Skeletal muscle cell (primary cell): ENCODE data around the gene CCKAR.

Experiments used
- DNase-seq: peaks from one replicate; pipeline ENCODE4 v3.0.0-alpha.2; 2010; ENCODE audit warnings: low read depth
- H3K4me3 ChIP-seq: 2 replicates; pipeline ENCODE4 v1.5.1; 2011; ENCODE audit warnings: low read depth, mild to moderate bottlenecking, control low read depth, low read length, moderate library complexity

CCKAR gene

DNA sequence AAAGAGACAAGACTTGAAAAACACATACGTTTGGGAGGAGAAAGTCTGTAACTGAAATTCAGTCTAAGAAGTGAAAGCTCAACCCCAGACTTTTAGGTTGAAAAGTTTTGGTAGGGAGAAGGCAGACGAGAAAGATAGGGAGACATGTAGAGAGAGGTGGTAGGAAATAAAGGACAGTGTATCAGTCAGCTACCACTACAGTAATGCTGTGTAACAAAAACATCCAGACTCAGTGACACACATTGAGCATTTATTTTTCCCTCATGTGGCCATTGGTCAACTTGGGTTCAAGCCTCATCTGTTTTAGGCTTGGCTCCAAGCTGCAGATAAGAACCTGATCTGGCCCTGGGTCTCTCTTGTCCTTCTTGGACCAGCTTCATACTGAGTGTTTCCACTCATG is 26.9 kb downstream of the CCKAR start:
- DNase-seq = no peak
- no peak overlapping the region for H3K4me3 ChIP-seq

DNA sequence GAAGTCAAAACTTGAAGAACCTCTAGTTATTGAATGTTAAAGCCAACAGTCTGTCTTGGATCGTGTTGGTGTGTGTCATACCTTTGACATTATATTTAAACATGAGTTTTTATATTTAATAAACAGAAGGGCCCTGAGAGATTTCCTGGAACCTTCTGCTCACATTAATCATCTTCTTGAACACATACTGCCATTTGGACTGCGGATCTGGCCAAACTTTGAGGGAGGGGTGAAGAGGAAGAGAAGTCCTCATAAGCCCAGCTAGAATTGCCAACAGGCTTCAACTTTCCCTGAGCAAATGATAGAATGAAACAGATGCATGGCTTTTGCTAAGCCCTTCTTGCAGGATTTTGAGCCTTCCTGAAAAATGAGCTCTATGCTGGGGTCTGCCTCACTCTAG is 27.4 kb downstream of the CCKAR start:
- no peak overlapping the region for H3K4me3 ChIP-seq
- DNase-seq = no peak

DNA sequence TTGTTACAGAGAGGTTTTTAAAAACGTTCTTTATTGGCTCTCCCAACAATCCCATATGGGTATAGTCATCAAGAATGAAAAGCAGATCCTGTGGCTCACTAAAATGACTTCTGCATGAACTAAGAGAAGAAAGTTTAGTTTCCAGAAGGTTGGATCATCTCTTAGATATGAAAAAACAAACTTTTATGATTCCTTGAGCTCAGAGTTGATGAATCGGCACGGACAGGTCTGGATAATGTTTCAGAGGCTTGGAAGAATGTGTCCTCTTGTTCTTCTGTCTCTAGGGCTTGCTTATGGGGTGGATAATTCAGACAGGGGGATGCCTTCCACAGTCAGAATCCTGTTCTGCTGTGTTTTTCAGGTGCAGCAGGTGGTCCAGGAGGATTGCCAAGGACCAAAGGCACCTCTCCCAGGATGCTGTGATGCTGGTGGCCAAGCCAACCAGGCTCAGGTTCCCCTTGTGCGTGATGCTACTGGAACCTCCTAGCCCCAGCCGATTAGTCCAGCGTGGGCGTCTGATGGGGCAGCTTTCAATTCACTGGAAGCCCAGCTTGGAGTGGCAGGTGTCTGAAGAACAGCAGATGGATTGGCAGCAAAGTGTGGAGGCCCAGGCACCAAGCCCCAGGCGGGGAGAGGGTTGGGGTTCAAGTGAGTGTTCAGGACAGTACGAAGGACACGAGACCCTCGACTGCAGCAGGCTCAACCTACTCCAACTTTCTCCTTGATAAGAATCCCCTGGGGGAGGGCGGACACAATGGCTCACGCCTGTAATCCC is 30.3 kb downstream of the CCKAR start:
- H3K4me3 ChIP-seq = no peak overlapping the region
- DNase-seq = no peak

DNA sequence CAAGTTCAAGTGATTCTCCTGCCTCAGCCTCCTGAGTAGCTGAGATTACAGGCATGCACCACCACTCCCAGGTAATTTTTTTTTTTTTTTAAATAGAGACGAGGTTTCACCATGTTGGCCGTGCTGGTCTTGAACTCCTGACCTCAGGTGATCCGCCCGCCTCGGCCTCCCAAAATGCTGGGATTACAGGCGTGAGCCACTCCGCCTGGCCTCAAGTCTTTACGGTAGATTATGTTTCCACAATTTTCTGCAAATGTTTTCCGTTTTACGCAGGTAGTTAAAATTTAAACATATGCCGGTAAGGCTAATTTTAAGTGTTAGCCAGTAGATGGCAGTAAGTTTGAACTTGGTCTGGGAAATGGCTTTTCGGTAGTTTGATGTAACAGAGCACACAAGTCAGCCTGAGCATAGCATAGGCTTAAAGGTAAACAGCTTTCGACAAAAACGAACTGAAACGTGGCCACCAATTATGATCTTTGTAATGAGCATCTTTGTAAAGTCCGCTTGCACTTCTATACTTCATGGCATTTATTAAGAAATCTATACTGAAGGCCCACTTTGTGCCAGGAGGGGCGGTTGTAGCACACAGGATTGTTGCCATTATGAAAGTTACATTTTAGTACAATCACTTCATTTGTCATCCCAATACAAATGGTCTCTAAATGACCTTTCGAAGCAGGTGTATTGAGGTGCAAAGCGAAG is 31.1 kb downstream of the CCKAR start:
- DNase-seq = peak; percentile 46
- no peak overlapping the region for H3K4me3 ChIP-seq

DNA sequence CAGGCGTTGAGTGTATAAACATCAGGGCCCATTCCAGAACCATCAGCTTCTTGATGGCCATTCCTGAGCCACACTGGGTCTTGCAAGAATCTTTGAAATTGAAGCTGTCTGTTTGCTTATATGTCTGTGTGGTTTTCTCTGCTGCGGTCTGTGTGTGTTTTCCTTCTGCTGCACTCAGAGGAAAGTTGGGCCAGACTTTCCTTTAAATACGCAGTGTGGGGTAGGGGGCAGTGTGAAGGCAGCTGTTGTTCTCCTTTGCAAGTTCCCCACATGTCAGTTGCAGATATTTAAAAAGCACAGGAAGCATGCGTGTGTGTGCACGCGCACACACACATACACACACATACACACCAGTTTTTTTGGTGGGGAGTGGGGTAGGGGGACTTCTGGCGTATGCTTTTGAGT is 32.1 kb downstream of the CCKAR start:
- peak; percentile 36 for DNase-seq

DNA sequence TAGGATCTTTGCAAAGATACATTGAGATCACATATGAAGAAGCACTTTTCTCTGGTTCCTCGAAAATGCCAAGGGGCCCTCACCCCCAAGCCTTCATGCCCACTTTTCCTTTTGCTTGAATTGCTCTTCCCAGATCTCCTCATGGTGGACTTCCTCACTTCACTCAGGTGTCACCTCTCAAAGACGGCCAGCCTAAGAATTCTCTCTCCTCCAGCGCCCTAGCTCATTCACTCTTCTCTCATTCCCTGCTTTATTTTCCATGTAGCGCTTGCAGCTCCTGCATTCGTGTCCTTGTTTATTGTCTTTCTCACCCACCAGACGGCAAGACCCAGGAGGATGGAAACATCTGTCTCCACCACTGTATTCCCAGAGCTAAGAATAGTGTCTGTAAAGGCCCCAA is 32.9 kb downstream of the CCKAR start:
- H3K4me3 ChIP-seq = no peak overlapping the region
- DNase-seq = no peak

More for the DNA sequence above, 32.1 kb downstream of the CCKAR start:
- H3K4me3 ChIP-seq = no peak overlapping the region

DNA sequence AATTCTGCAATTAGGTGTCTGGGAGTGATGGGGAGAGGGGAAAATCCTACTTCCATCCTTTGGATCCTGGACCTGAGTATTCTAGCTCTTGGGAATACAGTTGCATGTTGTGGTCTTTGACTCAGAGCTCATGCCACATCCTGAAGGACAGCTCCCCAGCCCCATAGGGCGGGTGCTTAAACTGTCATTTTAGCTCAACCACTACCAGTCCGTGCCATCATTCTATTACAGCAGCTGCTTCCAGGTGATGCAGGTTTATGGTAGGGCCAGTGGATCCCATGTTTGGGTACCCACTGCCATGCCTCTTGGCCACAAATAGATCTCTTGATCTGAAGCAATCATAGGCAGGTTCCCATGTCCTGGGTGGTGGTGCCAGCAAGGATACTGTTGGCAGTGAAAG is 34.7 kb downstream of the CCKAR start:
- no peak overlapping the region for H3K4me3 ChIP-seq
- DNase-seq = no peak

DNA sequence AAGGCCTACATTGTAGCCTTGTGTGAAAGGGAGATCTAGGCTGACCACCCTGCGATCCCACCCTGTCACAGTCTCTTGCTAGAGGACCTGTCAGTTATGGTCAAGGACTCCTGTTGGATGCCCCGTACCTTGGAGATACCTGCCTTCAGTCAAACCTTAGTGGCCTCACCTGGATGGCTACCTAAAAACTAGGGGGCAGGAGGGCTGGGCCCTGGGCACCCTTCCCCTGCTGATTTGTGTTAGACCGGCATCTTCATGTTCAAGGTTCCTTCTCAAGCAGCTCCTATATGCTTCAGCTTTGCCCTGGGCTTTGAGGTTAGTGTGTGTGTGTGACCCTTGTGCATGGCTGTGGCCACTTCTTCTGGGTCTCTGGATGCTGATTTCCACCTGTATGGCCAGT is 35.3 kb downstream of the CCKAR start:
- no peak overlapping the region for H3K4me3 ChIP-seq
- DNase-seq = no peak

DNA sequence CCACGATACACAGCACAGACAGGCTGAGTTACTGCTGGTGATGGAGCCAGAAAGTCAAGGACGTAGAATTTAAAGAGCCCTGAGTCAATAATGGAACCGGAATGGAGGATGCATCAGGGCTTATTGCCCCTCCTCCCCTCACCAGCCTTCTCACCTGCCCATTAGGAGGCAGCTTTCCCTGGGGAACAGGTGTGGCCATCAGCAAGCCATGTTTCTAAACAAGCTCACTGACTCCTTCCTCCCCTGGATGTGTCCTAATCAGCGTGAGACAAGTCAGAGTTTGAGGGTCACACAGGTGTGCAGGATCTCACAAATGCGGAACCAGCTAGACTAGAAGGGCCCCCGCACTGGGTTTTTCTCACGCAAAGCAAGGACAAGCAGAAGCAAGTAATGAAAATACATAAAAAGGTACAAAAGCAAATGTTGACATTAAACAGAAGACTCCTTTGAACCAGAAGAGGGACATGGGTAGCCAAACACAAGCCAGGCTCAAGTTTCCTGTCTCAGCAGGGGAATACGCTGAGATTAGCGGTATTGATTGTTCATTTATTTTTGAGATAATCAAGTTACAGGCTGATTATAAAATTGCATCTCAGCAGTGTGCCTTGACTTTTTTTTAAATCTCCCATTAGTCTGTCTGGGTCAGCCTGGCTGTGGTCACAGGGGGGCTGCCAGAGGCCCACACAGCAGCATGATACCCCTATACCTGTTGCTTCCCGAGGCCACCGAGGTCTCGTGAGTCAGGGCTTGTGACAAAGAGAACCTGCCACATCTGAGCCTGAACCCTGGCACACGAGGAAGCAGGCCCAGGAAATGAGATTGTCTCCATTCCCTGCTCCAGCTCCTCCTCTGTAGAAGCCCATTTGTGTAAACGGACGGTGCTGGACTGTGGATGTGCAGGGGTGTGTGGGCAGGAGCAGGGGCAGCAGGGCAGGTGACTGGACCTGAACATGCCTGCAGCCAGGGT is 37.4 kb downstream of the CCKAR start:
- DNase-seq = no peak
- no peak overlapping the region for H3K4me3 ChIP-seq

DNA sequence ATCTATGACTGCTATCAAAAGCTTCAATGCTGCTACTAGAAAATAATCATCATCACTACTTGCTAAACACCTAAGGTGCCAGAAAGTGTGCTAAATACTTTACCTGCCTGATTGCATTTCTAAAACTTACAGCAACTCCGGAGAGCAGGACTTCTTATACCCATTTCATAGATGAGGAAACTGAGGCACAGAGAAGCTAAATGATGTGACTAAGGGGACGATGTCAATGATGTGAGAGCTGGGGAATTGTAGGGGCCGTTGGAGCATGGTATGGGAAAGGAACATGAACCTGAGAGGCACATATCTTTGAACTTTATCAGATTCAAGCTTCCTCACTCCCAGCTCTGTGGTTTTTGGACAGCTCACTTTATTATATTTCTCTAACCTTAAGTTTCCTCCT is 38.7 kb downstream of the CCKAR start:
- DNase-seq = no peak
- H3K4me3 ChIP-seq = no peak overlapping the region

DNA sequence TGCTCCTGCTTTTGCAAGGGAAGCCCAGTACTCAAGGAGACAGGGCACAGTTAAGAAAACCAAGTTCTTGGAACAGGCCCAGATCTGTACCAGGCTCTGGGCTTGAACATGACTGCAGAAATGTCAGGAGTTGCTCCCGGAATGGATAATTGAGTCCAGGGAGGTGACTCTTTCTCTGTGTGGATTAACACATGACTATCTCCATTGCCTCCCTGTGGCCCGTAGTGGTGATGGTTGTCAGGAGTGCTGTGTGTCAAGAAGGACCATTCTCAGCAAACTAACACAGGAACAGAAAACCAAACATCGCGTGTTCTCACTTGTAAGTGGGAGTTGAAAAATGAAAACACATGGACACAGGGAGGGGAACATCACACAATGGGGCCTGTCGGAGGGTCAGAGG is 39.9 kb downstream of the CCKAR start:
- H3K4me3 ChIP-seq = no peak overlapping the region
- no peak for DNase-seq

DNA sequence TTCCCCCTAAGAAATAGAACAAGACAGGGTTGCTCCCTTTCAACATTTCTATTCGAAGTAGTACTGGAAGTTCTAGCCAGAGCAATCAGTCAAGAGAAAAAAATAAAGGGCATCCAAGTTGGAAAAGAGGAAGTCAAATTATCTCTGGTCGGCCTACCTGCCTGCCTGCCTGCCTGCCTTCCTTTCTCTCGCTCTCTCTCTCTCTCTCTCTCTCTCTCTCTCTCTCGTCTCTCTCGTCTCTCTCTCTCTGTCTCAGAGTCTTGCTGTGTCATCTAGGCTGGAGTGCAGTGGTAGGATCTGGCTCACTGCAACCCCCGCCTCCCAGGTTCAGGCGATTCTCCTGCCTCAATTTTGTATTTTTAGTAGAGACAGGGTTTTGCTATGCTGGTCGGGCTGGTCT is 42.9 kb downstream of the CCKAR start:
- no peak overlapping the region for H3K4me3 ChIP-seq
- no peak for DNase-seq

DNA sequence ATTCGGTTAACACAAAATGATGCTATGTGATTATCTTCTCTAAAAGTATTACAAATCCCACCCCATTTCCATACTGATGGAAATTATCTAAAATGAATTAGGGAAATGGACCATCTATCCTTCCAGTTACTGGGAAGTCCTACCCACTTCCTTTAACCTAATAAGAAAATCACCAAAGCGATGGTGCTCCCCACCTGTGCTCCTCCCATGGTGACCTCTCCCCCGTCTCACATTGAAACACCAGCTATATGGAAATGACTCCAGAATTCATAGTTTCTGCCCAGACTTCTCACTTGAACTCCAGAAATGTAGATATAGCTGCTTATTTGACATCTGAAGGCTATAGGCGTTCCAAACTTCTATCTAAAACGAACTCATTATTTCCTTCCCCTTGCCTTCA is 48.5 kb downstream of the CCKAR start:
- H3K4me3 ChIP-seq = no peak overlapping the region
- no peak for DNase-seq

DNA sequence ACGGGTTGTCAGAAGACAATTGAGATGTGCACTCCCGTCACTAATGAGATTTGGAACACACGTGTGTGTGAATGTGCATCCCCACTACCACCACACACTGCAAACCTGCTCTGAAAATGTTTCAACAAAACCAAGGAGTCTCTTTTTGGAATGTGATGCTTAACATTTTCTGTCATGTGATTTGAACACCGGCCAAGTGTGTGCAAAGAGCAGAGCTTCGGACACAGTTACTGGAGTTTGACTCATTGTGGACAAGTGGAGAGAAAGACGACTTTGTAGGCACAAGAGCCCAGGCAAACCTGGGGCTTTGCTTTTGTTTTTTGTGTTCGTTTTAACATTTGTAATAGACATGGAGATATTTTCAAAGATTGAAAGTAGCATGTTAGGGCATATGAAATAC is 49.2 kb downstream of the CCKAR start:
- DNase-seq = peak; percentile 19
- no peak overlapping the region for H3K4me3 ChIP-seq

DNA sequence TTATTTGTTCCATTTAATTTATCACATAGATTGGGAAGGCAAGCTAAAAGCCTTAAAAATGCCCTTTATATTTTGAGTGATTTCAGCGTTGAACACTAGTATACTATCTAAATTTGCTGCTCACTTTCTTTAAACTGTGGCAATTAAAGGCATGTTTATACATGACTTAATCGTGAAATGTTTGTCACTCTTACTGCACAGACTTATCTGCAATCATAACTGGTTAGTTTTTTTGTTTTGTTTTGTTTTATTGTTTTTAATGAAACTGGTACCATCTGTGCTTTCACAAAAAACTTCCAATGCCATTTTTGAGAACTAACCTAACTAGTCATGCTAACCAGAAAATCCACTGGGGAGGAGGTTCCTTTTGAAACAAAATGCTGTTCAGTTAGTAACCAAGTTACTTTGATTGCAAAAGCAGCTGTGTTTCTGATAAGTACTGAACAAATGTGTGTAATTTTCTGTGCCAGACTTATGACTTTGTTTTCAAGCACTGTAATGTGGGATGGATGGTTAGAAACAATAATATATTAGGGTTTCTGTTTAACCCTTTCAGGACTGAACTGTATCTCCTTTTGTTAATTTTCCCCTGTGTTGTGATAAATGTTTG is 56.1 kb downstream of the CCKAR start:
- H3K4me3 ChIP-seq = no peak overlapping the region
- no peak for DNase-seq

DNA sequence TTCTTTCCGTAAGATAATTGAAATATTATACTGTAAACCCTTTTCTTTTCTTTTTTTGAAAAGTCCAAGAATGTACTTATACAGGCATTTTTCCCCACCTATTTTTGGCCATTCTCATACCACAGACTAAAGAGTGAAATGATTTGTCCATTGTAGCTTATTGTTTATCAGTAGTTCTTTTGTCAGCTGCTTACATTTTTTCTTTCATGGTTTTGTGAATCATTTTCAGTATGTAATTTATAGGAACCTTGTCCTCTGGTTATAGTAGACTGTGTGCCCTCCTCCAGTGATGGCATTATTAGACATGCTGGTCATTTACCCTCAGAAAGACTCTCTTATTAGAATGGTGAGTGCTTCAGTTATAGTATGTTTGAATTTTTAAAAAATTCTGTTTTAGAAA is 56.7 kb downstream of the CCKAR start:
- DNase-seq = no peak
- no peak overlapping the region for H3K4me3 ChIP-seq

DNA sequence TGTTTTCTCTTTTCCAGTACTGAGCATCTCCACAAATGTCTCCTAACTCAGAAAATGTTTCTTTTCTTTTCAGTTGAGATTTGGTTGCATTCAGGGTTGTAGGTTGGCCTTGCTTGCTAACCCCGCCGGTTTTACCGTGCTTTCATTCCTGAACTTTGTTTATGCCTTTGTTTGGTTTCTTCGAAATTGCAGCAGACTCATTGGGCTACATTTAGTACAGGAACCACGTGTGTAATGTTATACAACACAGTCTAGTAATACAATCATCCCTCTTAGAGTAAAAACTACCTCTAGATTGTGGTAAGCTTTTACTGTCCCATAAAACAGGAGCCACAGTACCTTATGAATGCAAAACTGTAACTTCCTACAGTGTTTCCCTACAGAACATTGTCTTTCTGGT is 57.9 kb downstream of the CCKAR start:
- DNase-seq = no peak
- no peak overlapping the region for H3K4me3 ChIP-seq

DNA sequence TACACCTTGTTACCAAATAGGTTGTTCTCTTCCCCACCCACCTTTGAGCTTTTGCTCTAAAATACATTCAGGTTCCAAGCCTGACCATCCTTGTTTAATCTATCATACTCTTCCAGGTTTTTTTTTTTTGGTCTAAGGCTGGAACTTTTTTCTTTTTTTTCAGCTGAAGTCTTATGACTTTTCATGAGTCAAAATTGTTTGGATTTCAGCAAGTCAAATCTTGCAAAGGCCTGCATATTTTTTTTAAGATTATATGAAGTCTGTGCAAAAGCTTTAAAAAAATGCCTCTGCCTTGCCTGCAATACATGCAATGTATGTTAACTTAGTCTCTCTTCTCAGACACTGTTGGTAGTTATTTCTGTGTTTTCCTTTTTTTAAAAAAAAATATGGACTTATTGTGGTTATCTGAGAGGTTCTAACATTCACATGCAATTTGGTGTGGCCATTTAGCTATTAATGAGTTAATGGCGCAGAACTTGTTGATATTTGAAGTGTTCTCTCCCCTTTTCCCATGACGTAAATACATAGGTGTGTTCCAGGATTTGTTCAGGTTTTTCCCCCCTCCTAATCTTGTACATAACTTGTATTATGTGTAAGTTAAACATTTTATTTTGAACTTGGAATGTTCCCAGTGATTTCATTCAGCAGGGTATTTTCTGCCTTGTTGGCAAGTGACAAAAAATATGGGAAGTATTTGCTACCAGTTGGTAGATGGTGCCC is 58.7 kb downstream of the CCKAR start:
- no peak overlapping the region for H3K4me3 ChIP-seq
- DNase-seq = no peak
